KMS-11 (cell line): Measurements from ENCODE around the gene IPMK.

Experiments used
- H2AFZ ChIP-seq: fragments of 200-600 bp; sonication (generic); 2 replicates; pipeline ENCODE4 v1.6.1; 2016; ENCODE audit warnings: antibody characterized with exemption, mixed run types, low read depth
- H3K27ac ChIP-seq: fragments of 200-600 bp; sonication (generic); 2 replicates; pipeline ENCODE4 v1.6.1; 2016; ENCODE audit warnings: mild to moderate bottlenecking, mixed run types
- H3K27me3 ChIP-seq: fragments of 200-600 bp; sonication (generic); 2 replicates; pipeline ENCODE4 v1.6.1; 2017; ENCODE audit warnings: mild to moderate bottlenecking, low read depth, mixed run types, moderate library complexity; ENCODE audit not compliant: insufficient read depth
- H3K36me3 ChIP-seq: fragments of 200-600 bp; sonication (generic); 2 replicates; pipeline ENCODE4 v1.6.1; 2017; ENCODE audit warnings: mild to moderate bottlenecking, mixed run types; ENCODE audit not compliant: insufficient read depth
- H3K4me1 ChIP-seq: fragments of 200-600 bp; sonication (generic); 2 replicates; pipeline ENCODE4 v1.6.1; 2016; ENCODE audit warnings: mild to moderate bottlenecking, low read depth, mixed run types; ENCODE audit not compliant: poor library complexity, severe bottlenecking
- H3K4me2 ChIP-seq: fragments of 200-600 bp; sonication (generic); 2 replicates; pipeline ENCODE4 v1.7.0; 2016; ENCODE audit warnings: mild to moderate bottlenecking, mixed run types
- H3K4me3 ChIP-seq: fragments of 200-600 bp; sonication (generic); IDR thresholded peaks from 2 replicates; pipeline ENCODE4 v1.6.1; 2017; ENCODE audit warnings: low read depth, low read length, mixed read lengths; ENCODE audit not compliant: insufficient read depth
- H3K79me2 ChIP-seq: fragments of 200-600 bp; sonication (generic); 2 replicates; pipeline ENCODE4 v1.6.1; 2016; ENCODE audit warnings: low read depth, mixed run types; ENCODE audit not compliant: insufficient read depth
- H3K9ac ChIP-seq: fragments of 200-600 bp; sonication (generic); 2 replicates; pipeline ENCODE4 v1.6.1; 2016; ENCODE audit warnings: mild to moderate bottlenecking, mixed run types
- H4K20me1 ChIP-seq: fragments of 200-600 bp; sonication (generic); 2 replicates; pipeline ENCODE4 v1.6.1; 2016; ENCODE audit warnings: mild to moderate bottlenecking, mixed run types; ENCODE audit not compliant: insufficient read depth
- TF ChIP-seq, protein P1 (sequence below): fragments of 200-600 bp; sonication (generic); conservative IDR thresholded peaks from 2 replicates; pipeline ENCODE4 v1.6.1; 2017; ENCODE audit warnings: low read depth, mild to moderate bottlenecking, antibody characterized with exemption, low read length, moderate library complexity, mixed read lengths

Gene IPMK

DNA sequence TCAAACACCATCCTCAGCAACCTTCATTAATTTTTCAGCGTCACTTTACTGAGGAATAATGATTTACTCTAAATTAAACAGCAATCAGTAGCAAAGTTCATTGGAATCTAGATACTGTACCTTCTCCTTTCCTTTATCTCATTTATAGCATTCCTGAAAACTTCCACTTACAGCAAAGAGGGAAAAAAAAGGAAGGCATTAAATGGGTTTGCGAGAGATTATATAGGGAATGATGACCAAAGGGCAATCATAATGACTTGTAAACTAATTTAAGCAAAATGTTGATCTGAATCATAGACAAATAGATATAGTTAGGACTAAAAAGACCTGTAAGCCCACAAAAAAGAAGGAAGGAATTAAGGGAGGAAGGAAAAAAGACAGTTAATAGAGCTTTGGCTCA is 42.0 kb downstream of the IPMK start:
- no peaks in the 10 kb centered on the region for H3K79me2 ChIP-seq
- no peaks in the 10 kb centered on the region for H3K27me3 ChIP-seq
- H3K9ac ChIP-seq: no peak overlapping the region
- TF ChIP-seq, protein P1, sequence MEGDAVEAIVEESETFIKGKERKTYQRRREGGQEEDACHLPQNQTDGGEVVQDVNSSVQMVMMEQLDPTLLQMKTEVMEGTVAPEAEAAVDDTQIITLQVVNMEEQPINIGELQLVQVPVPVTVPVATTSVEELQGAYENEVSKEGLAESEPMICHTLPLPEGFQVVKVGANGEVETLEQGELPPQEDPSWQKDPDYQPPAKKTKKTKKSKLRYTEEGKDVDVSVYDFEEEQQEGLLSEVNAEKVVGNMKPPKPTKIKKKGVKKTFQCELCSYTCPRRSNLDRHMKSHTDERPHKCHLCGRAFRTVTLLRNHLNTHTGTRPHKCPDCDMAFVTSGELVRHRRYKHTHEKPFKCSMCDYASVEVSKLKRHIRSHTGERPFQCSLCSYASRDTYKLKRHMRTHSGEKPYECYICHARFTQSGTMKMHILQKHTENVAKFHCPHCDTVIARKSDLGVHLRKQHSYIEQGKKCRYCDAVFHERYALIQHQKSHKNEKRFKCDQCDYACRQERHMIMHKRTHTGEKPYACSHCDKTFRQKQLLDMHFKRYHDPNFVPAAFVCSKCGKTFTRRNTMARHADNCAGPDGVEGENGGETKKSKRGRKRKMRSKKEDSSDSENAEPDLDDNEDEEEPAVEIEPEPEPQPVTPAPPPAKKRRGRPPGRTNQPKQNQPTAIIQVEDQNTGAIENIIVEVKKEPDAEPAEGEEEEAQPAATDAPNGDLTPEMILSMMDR: no peak
- H3K36me3 ChIP-seq: no peaks in the 10 kb centered on the region
- H4K20me1 ChIP-seq: 0 out of 2 replicates have a peak, but pooled peaks cover 2% of the 10 kb centered on the region
- no peak overlapping the region for H3K4me3 ChIP-seq
- no peak overlapping the region for H3K27ac ChIP-seq
- H3K4me1 ChIP-seq: no peaks in the 10 kb centered on the region
- no peak overlapping the region for H2AFZ ChIP-seq
- H3K4me2 ChIP-seq: no peak overlapping the region

GRCh38 chr10:58220769-58221451 is 46.8 kb downstream of the IPMK start:
- Histone ChIP-seq H3K36me3 (no peaks in the 10 kb centered on the region), H3K9ac (no peak overlapping the region)
- TF ChIP-seq, protein P1: no peak

GRCh38 chr10:58219875-58220274 is 47.8 kb downstream of the IPMK start:
- Histone ChIP-seq H3K4me3 (no peak overlapping the region), H4K20me1 (0 out of 2 replicates have a peak, but pooled peaks cover 2% of the 10 kb centered on the region), H3K27ac (no peak overlapping the region), H3K4me1 (no peaks in the 10 kb centered on the region), H3K4me2 (no peak overlapping the region), H3K9ac (no peak overlapping the region), H3K36me3 (no peaks in the 10 kb centered on the region), H2AFZ (no peak overlapping the region), H3K27me3 (no peaks in the 10 kb centered on the region), H3K79me2 (no peaks in the 10 kb centered on the region)
- TF ChIP-seq, protein P1: no peak

More at GRCh38 chr10:58220769-58221451, 46.8 kb downstream of the IPMK start:
- Histone ChIP-seq H3K4me1 (no peaks in the 10 kb centered on the region), H3K27ac (no peak overlapping the region), H2AFZ (no peak overlapping the region), H3K79me2 (no peaks in the 10 kb centered on the region), H4K20me1 (0 out of 2 replicates have a peak, but pooled peaks cover 2% of the 10 kb centered on the region), H3K4me2 (no peak overlapping the region), H3K4me3 (no peak overlapping the region), H3K27me3 (no peaks in the 10 kb centered on the region)

GRCh38 chr10:58217612-58218011 is 50.1 kb downstream of the IPMK start:
- Histone ChIP-seq H3K9ac (no peak overlapping the region), H3K4me2 (no peak overlapping the region), H3K36me3 (no peaks in the 10 kb centered on the region), H3K79me2 (no peaks in the 10 kb centered on the region), H3K4me3 (no peak overlapping the region), H3K4me1 (no peaks in the 10 kb centered on the region), H4K20me1 (no peaks in the 10 kb centered on the region), H3K27ac (no peak overlapping the region), H3K27me3 (no peaks in the 10 kb centered on the region), H2AFZ (no peak overlapping the region)
- TF ChIP-seq, protein P1: no peak
